ENCODE data around the gene PNCK. TPM values are rescaled to one million over a fixed set of nuclear protein-coding genes. Genes with fewer than 3 reads are reported as not detected.
"Not testable (repeated sequence)": the region's sequence is repeated elsewhere in the genome, so short reads cannot be mapped to it uniquely, and the experiment has no call there.

PNCK gene
- total RNA-seq (not detected), polyA plus RNA-seq (not detected), total RNA-seq (0 to 0.26 (median 0) reads per million in 6 experiments)

DNA sequence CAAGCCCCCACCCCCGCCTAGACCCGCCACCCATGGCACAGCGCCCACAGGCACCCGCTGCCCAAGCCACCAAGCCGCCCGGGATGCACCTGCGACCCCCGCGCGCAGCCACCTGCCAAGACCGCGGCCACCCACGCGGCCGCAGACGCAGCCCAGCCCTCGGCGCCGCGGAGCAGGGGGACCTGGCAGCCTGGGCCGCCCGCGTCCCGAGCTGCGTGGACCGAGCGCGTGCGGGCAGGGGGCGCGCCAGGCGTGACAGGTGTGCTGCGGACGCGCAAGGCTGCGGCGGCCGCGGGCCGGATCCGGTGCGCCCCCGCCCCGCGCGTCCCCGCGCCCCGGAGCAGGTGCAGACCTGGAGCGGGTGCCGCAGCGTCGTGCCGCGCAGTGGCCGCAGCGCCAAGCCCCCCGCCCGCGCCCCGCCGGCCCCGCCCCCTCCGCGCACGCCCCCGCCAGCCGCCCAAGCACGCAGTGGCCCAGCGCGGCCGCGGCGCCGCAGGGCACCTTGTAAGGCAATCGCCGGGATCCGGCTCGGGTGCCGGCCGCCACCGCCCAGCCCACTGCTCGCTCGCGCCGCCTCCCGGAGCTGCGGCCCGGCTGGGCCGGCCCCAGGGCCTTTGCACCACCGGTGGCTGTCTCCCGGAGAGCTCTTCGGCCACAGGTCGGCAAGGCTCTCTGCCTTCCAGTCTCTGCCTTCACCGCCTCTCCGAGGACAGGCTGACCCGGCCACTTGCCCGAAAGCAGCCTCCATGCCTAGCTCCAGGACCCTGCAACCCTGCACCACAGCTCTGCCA is at the start of gene PNCK:
Gene PNCK (minus strand): TSS at position 386 of the 791 bp plus-strand sequence. CDS start 737 bp downstream, outside the sequence.
- peaks cover 0 to 2% (median 0%) of the 10 kb centered on the region in 3 donors for H3K36me3 Mint-ChIP-seq
- POLR2A ChIA-PET, result no interaction called here
- no peak for DNase-seq
- peaks cover 0 to 2% (median 0%) of the 10 kb centered on the region in 4 donors for H3K4me1 Mint-ChIP-seq
- H3K27me3 Mint-ChIP-seq, result peaks cover 6 to 24% (median 15%) of the 10 kb centered on the region in 5 donors
- H3K4me3 Mint-ChIP-seq, result peak within 1 kb of the TSS in 8 of 10 donors; percentile 30 to 72 (median 49)
- peak in 1 of 2 donors; percentile 27 for ATAC-seq
- H3K9me3 Mint-ChIP-seq, result peaks cover 0 to 2% (median 0%) of the 10 kb centered on the region in 9 donors
- H3K27ac Mint-ChIP-seq, result peak within 1 kb of the TSS in 2 of 10 donors; percentile 5 to 67

DNA sequence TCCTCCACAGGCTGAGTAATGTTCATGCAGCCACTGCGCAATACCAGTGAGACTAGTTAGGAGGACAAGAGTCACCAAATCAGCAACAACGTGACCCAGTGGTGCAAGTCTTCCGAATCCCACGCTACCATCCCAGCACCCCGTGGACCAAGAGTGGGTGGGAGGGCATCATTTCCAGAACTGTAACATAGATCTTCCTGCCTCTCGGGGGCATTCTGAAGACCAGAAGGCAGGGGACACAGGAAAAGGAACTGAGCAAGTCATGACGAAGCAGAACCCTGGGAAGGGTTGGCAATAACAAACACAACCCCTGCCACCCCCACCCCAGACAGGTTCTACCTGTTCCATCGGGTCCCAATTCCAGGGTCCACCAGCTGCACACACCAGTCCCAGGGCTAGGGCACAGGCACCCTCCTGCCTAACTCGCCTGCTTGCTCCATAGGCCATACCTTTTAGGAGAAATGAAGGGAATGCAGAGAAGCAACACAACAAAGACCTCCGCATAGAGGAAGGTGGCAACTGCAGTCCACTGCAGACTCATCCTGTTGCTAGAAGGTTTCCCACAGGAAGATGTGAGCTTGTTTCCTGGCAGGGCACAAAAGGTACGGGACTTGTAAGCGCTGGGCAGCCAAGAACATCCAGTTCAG is 49.2 kb upstream of the PNCK start:
- Mint-ChIP-seq H3K27ac (peak overlapping the region; percentile 31 to 92 (median 82)), H3K27me3 (no peaks in the 10 kb centered on the region), H3K4me3 (peak overlapping the region; percentile 77 to 92 (median 86)), H3K4me1 (peaks cover 3 to 52% (median 38%) of the 10 kb centered on the region in 4 donors), H3K9me3 (no peaks in the 10 kb centered on the region), H3K36me3 (peaks cover 0 to 34% (median 3%) of the 10 kb centered on the region in 3 donors)
- DNase-seq (peak in 1 of 10 donors; percentile 8), ATAC-seq (no peak)
- POLR2A ChIA-PET, result interaction anchor here (0.5 to 1.0 kb wide), 2 partner anchors 38 to 168 kb away, joined by 3 to 6 read pairs; no protein-coding TSS in a partner anchor

DNA sequence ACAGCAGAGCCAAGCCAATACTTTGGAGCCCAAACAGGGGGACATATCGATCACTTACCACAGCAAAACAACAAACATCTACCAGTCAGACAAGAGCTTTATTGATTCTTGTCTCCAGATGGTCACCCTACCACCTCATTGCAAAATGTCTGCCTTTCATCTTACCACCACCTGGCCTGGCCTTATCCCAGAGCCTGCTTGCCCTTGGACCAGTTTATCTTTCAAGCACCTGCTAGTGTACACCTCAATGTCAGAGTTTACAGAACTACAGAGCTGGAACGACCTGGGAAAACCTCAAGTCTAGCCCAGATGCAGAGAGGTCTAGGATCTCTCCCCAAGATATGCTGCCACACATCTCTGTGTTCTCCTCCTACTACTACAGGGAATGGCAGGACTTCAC is 46.1 kb upstream of the PNCK start:
- Mint-ChIP-seq H3K4me1 (peaks cover 2 to 40% (median 27%) of the 10 kb centered on the region in 4 donors), H3K27ac (no peak overlapping the region), H3K27me3 (no peaks in the 10 kb centered on the region), H3K9me3 (no peaks in the 10 kb centered on the region), H3K36me3 (peaks cover 0 to 59% (median 3%) of the 10 kb centered on the region in 3 donors), H3K4me3 (no peak overlapping the region)
- POLR2A ChIA-PET, result interaction anchor here (0.6 kb wide), 1 partner anchor 258 kb away, joined by 6 read pairs; no protein-coding TSS in a partner anchor
- DNase-seq (no peak), ATAC-seq (no peak)

DNA sequence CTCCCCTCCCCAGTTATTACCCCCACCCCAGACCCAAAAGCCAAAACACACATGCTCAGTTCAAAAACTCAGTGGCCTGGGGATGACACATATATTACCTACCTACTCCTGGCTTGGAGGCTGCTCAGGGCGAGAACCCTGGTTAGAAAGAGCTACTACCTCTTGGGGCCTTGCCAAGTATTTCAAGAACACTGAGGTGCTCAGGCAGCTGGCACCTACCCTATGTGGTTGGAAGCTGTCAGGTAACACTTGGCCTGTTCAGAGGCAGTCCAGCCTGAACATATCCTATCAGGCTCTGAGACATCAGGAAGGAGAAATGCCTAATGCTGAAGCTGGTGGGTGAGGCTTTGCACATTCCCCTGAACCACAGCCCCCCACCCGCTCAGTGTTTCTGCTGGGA is 45.6 kb upstream of the PNCK start:
- POLR2A ChIA-PET, result interaction anchor here (0.6 kb wide), 1 partner anchor 259 kb away, joined by 6 read pairs; no protein-coding TSS in a partner anchor
- peaks cover 0 to 63% (median 3%) of the 10 kb centered on the region in 3 donors for H3K36me3 Mint-ChIP-seq

DNA sequence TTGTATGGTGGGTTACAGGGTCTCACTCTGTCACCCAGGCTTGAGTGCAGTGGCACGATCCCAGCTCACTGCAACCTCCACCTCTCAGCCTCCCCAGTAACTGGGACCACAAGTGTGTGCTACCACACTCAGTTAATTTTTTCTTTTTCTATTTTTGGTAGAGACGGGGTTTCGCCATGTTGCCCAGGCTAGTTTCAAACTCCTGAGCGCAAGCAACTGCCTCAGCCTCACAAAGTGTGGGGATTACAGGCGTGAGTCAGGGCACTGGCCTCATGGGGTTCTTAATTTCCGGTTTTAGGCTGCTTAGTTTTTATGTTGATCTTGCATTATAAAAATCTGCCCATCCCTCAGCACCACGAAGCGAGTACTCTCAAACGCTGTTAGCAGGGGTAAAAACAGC is 43.8 kb upstream of the PNCK start:
- POLR2A ChIA-PET, result no interaction called here
- ATAC-seq (no peak), DNase-seq (no peak)
- Mint-ChIP-seq H3K4me3 (no peak overlapping the region), H3K9me3 (no peaks in the 10 kb centered on the region), H3K27ac (no peak overlapping the region), H3K27me3 (no peaks in the 10 kb centered on the region), H3K36me3 (peaks cover 0 to 76% (median 3%) of the 10 kb centered on the region in 3 donors), H3K4me1 (peaks cover 3 to 38% (median 17%) of the 10 kb centered on the region in 4 donors)

More for the DNA sequence above, 45.6 kb upstream of the PNCK start:
- Mint-ChIP-seq H3K4me3 (no peak overlapping the region), H3K9me3 (no peaks in the 10 kb centered on the region), H3K4me1 (peaks cover 2 to 40% (median 27%) of the 10 kb centered on the region in 4 donors), H3K27ac (peak overlapping the region in 1 of 10 donors; percentile 53), H3K27me3 (no peaks in the 10 kb centered on the region)
- ATAC-seq (no peak), DNase-seq (no peak)

DNA sequence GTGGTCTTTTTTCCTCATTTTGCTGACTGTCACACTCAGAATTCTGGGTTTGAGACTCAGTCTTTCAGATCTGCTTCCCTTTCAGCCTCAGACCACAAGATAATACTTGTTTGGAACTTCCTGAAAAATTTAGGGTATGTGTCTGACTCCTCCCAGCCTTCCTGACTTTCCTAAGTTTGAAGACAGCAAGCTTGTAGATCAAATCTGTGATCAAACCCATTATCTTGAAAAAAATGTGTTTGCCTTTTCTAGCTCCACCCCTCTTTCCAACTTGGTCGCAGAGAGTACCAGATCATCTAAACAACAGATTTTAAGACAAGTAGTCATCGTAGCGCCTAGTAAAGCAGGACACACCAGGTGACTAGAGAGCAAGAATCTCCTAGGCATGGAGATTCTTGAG is 40.6 kb upstream of the PNCK start:
- DNase-seq, result no peak
- Mint-ChIP-seq H3K9me3 (no peaks in the 10 kb centered on the region), H3K27me3 (no peaks in the 10 kb centered on the region), H3K36me3 (peaks cover 0 to 73% (median 3%) of the 10 kb centered on the region in 3 donors), H3K4me3 (no peak overlapping the region), H3K27ac (no peak overlapping the region), H3K4me1 (peaks cover 0 to 25% (median 8%) of the 10 kb centered on the region in 4 donors)
- no peak for ATAC-seq
- POLR2A ChIA-PET, result interaction anchor here (0.6 kb wide), 1 partner anchor 353 kb away, joined by 3 read pairs; no protein-coding TSS in a partner anchor

DNA sequence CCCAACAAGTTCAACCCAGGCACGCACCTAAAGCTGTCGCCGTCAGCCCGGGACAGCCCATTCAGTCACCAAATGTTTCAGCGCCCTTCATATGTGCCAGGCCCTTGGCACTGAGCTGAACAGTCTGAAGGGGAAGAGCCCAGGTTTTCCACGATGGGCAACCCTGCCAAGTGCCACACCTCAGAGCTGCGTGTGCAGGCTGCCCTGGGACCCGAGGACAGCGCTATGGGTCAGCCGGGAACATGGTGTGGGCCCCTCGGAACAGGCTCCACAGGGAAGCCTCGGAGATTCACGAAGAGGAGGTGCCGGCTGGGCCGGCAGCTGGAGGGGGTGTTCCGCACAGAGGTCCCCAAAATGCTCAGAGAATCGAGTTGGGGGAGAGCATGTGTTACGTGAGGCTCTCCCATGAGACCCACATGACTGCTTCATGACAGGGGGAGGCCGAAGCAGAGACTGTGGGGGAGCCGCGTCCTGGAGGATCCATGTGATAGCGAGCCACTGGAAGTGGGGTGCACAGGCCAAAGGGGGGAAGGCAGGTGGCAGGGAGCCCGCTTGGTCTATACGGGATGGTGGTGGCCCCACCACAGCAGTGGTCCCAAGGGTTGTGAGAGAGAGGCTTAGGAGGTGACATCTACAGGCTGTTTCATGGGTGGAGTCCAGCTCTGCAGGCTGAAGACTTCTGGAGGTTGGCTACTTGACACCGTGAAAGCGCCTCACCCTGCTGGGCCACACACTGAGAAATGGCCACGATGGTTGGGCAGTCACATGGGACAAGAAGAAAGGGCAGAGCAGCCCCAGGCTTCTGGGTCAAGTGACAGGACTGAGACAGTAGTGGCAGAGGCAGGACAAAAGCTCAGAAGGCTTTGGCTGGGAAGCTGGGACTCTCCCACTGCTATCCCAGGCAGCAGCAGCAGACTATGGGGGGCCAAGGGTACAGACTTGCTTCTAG is 36.4 kb upstream of the PNCK start:
- DNase-seq, result no peak
- POLR2A ChIA-PET, result no interaction called here
- Mint-ChIP-seq H3K27me3 (no peaks in the 10 kb centered on the region), H3K9me3 (no peaks in the 10 kb centered on the region), H3K4me3 (peak overlapping the region in 1 of 10 donors; percentile 46), H3K36me3 (peaks cover 0 to 50% (median 0%) of the 10 kb centered on the region in 3 donors), H3K27ac (peak overlapping the region in 1 of 10 donors; percentile 24), H3K4me1 (peaks cover 3 to 23% (median 8%) of the 10 kb centered on the region in 4 donors)
- ATAC-seq, result no peak

DNA sequence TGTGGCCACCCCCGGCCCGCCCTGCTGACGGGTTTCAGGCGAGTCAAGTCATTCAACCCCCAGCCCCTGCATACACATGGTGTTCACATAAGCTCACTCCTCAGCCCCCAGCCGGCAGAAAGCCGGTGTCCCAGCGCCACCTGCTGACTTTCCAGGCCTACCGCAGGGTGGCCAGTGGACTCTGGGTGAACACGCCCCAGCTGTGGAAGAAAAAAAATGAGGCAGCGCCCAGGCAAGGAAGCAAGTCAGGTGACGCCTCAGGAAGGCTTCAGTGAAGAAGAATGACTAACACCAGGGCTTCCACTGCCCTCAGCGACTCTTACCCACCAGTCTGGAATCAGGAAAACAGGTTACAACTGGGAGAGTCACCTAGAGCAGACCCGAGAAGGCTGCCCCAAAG is 34.8 kb upstream of the PNCK start:
- H3K9me3 Mint-ChIP-seq, result no peaks in the 10 kb centered on the region
- peaks cover 0 to 46% (median 0%) of the 10 kb centered on the region in 3 donors for H3K36me3 Mint-ChIP-seq
- H3K27me3 Mint-ChIP-seq, result no peaks in the 10 kb centered on the region
- POLR2A ChIA-PET, result no interaction called here
- DNase-seq, result peak in 5 of 10 donors; percentile 14 to 35 (median 29)
- ATAC-seq, result peak; percentile 53
- peak overlapping the region in 4 of 10 donors; percentile 3 to 41 (median 24) for H3K27ac Mint-ChIP-seq
- H3K4me3 Mint-ChIP-seq, result no peak overlapping the region
- H3K4me1 Mint-ChIP-seq, result peaks cover 3 to 21% (median 7%) of the 10 kb centered on the region in 4 donors

DNA sequence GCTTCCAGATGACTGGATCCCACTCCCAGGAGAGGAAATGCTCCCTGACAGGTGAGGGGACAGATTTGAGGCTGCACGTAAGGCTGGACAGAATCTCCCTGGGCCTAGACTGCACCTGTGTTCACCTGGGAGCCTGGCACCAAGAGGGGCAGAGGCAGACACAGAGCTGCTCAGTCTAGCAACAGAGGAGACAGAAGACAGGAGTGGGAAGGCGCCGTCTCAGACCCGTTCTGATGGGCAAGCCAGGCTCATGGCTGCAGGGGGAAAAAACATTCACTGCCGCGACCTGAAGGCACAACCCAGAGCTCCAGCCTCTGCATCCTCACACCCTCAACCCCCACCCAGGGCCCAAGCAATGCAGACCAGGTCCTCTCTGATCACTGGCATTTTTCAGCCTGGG is 33.8 kb upstream of the PNCK start:
- no peak overlapping the region for H3K4me3 Mint-ChIP-seq
- H3K9me3 Mint-ChIP-seq, result no peaks in the 10 kb centered on the region
- POLR2A ChIA-PET, result no interaction called here
- H3K27me3 Mint-ChIP-seq, result no peaks in the 10 kb centered on the region
- H3K36me3 Mint-ChIP-seq, result peaks cover 0 to 44% (median 0%) of the 10 kb centered on the region in 3 donors
- ATAC-seq (no peak), DNase-seq (no peak)
- H3K4me1 Mint-ChIP-seq, result peaks cover 3 to 18% (median 7%) of the 10 kb centered on the region in 4 donors
- peak overlapping the region in 1 of 10 donors; percentile 15 for H3K27ac Mint-ChIP-seq

DNA sequence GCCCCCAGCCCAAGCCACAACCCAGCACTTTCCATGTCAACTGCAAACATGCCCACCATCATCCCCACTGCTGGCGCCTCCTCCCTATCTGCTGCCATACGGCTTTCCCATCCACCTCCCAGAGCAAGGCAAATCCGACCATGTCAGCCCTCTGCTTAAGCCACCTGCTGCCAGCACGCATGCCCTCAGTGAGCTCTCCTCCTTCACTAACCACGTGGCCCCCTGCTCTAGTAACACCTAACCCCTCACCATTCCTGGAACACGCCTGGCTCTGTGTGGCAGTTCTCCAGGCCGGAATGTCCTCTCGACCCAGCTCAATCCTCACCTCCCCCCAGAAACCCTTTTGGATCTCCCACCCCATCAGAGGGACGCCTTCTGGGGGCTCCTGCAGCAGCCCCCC is 33.2 kb upstream of the PNCK start:
- ATAC-seq (no peak), DNase-seq (no peak)
- H3K36me3 Mint-ChIP-seq, result peaks cover 0 to 42% (median 0%) of the 10 kb centered on the region in 3 donors
- H3K4me1 Mint-ChIP-seq, result peaks cover 3 to 18% (median 7%) of the 10 kb centered on the region in 4 donors
- H3K27me3 Mint-ChIP-seq, result no peaks in the 10 kb centered on the region
- H3K9me3 Mint-ChIP-seq, result no peaks in the 10 kb centered on the region
- peak overlapping the region in 2 of 10 donors; percentile 67 to 88 for H3K27ac Mint-ChIP-seq
- H3K4me3 Mint-ChIP-seq, result peak overlapping the region in 1 of 10 donors; percentile 26
- POLR2A ChIA-PET, result no interaction called here

DNA sequence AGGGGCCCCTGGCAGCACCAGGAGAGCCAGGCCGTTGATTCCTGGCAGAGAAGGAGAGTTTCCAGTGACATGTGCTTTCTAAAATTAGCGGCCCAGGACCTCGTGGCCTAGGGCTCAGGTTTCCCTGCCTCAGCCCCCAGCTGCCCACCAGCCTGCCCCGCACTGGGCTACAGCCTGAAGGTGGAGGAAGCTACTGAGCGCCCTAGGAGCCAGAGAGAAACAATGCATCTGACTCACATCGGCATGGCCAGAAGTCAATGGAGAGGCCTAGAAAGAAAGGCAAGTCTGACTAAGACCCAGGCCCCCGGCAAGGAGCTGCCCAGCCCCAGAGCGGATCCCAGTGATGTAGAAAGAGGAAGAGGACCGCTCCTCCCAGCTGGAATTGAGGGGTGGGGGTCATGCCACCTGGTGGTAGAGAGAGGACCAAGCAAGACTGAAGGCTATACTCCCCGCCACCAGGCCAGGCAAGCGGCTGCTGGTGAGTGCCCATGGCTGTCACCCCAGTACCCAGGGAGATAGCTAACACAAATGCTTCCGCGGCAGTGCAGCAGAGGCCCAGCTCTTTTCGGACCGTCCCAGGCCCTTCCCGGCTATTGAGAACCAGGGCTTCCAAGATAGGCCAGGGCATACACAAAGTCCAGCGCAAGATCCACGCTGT is 31.9 kb upstream of the PNCK start:
- POLR2A ChIA-PET, H3K9me3 Mint-ChIP-seq, H3K4me3 Mint-ChIP-seq, DNase-seq, H3K27me3 Mint-ChIP-seq, ATAC-seq: not testable (repeated sequence)
- Mint-ChIP-seq H3K4me1 (peaks cover 3 to 14% (median 6%) of the 10 kb centered on the region in 4 donors), H3K27ac (peak overlapping the region in 2 of 10 donors; percentile 31 to 72), H3K36me3 (peaks cover 0 to 34% (median 0%) of the 10 kb centered on the region in 3 donors)

Data from naive thymus-derived CD8-positive, alpha-beta T cell (primary cell).